ENCODE data around the gene MACROH2A2. TPM values are rescaled to one million over a fixed set of nuclear protein-coding genes. Genes with fewer than 3 reads are reported as not detected.

The MACROH2A2 gene
- total RNA-seq, 1 experiment from 2014 or later: 11.3 TPM

GRCh38 chr10:70106958-70107791 is 54.5 kb downstream of the MACROH2A2 start:
- no peak overlapping the region for H2BK120ac ChIP-seq (ENCODE audit: low read depth, low read length, poor library complexity, severe bottlenecking)
- H2AFZ ChIP-seq (ENCODE audit: low read length): no peak overlapping the region
- H3K27me3 ChIP-seq (ENCODE audit: insufficient read depth, low read length): no peaks in the 10 kb centered on the region
- no peak overlapping the region for H3K56ac ChIP-seq (ENCODE audit: insufficient read length, low read depth, low read length)
- no peaks in the 10 kb centered on the region for H3K79me1 ChIP-seq (ENCODE audit: insufficient read depth, low read depth, low read length, poor library complexity, severe bottlenecking)
- no peak overlapping the region for H4K91ac ChIP-seq (ENCODE audit: insufficient read length, low read depth, low read length)
- H2BK15ac ChIP-seq (ENCODE audit: low read depth, low read length): no peak overlapping the region
- no peak overlapping the region for H4K8ac ChIP-seq (replicated peaks; ENCODE audit: insufficient read length, low read depth, low read length)
- H3K9ac ChIP-seq (ENCODE audit: extremely low read depth, insufficient read length, low read length): no peak overlapping the region
- H3K4me3 Mint-ChIP-seq: no peak overlapping the region
- no peak overlapping the region for H3K4me2 ChIP-seq (ENCODE audit: insufficient read depth, insufficient read length, low read length)
- peaks cover 0 to 12% (median 6%) of the 10 kb centered on the region in 3 experiments; a peak in 5 of 7 replicates for H3K36me3 Mint-ChIP-seq (ENCODE audit: insufficient read depth in 1 of 3, low read depth in 3 of 3)
- no peaks in the 10 kb centered on the region for H4K20me1 ChIP-seq (ENCODE audit: control insufficient read depth, insufficient read depth, insufficient read length)
- H3K23ac ChIP-seq (ENCODE audit: insufficient read length, low read depth, low read length): no peak overlapping the region
- no peak overlapping the region for H2BK5ac ChIP-seq (ENCODE audit: insufficient read length, low read length)
- no peaks in the 10 kb centered on the region for H3K9me3 Mint-ChIP-seq
- H2BK12ac ChIP-seq (ENCODE audit: insufficient read length, low read depth, low read length): no peak overlapping the region
- H4K5ac ChIP-seq (ENCODE audit: insufficient read length, low read depth, low read length): no peak overlapping the region
- H3K14ac ChIP-seq (ENCODE audit: insufficient read depth, low read length): no peak overlapping the region
- no peaks in the 10 kb centered on the region for H3K9me3 ChIP-seq (ENCODE audit: control insufficient read depth, low read depth, low read length)
- H3K4me1 ChIP-seq (ENCODE audit: insufficient read depth, low read length): no peaks in the 10 kb centered on the region
- no peak overlapping the region for H2AK5ac ChIP-seq (ENCODE audit: insufficient read length, low read length)
- H3K4ac ChIP-seq (ENCODE audit: low read depth, low read length): no peak overlapping the region
- peak; percentile 83 for DNase-seq
- WGBS (ENCODE audit: extremely low coverage, insufficient read length, low lambda C conversion rate): no CpG with 5 or more reads among the region's 22 CpGs
- no peak overlapping the region for H3K27ac ChIP-seq (ENCODE audit: insufficient read length, low read depth, low read length)
- no peak overlapping the region for H2BK20ac ChIP-seq (ENCODE audit: low read depth, low read length, poor library complexity, severe bottlenecking)
- H3K27me3 Mint-ChIP-seq (ENCODE audit: low read depth): peaks cover 4% of the 10 kb centered on the region; the same call in 1 of the 2 replicates
- no peak overlapping the region for H3K18ac ChIP-seq (ENCODE audit: insufficient read length, low read depth, low read length)
- no peaks in the 10 kb centered on the region for H3K79me2 ChIP-seq (ENCODE audit: insufficient read depth, low read length)
- peak overlapping the region in 1 of 3 experiments; percentile 76; a peak in 1 of 7 replicates for H3K27ac Mint-ChIP-seq
- no peaks in the 10 kb centered on the region for H3K23me2 ChIP-seq (ENCODE audit: insufficient read length, low read depth, low read length, poor library complexity, severe bottlenecking)
- H3K4me1 Mint-ChIP-seq: peaks cover 11 to 12% of the 10 kb centered on the region in 2 experiments
- peak; percentile 91 for TF ChIP-seq CTCF (conservative IDR thresholded peaks at IDR 0.05)
- no peak overlapping the region for H3T11ph ChIP-seq (ENCODE audit: low read length)

Measured in H9 (cell line).